Measurements from ENCODE around the gene RPTOR. TPM values are rescaled to one million over a fixed set of nuclear protein-coding genes. Genes with fewer than 3 reads are reported as not detected.

Gene RPTOR
- polyA plus RNA-seq, 1 donor (not counting 4 experiments of a cell fraction or from before 2014, with no cell fraction given) = 4.0 TPM

- Histone ChIP-seq H3K27ac (ENCODE audit: control insufficient read depth, insufficient read depth, low read length) (no peak overlapping the region), H2AFZ (ENCODE audit: control insufficient read depth, low read length) (no peak overlapping the region), H3K9ac (ENCODE audit: control insufficient read depth, extremely low read depth, insufficient read depth, low read length) (no peak overlapping the region), H3K4me3 (ENCODE audit: control insufficient read depth in 2 of 3, extremely low read depth in 1 of 3, insufficient read depth in 2 of 3, low read depth in 1 of 3, low read length in 3 of 3) (no peak overlapping the region), H3K9me1 (ENCODE audit: control insufficient read depth, extremely low read depth, insufficient read depth, low read length) (no peaks in the 10 kb centered on the region), H3K79me2 (ENCODE audit: control insufficient read depth, insufficient read depth, low read length) (no peaks in the 10 kb centered on the region), H3K4me2 (ENCODE audit: control insufficient read depth, extremely low read depth, insufficient read depth, low read depth, low read length) (no peak overlapping the region), H3K36me3 (ENCODE audit: control insufficient read depth in 2 of 2, extremely low read depth in 1 of 2, insufficient read depth in 2 of 2, low read length in 2 of 2) (peaks cover 0 to 7% of the 10 kb centered on the region in 2 experiments), H3K27me3 (ENCODE audit: control insufficient read depth, extremely low read depth, insufficient read depth, low read length) (no peaks in the 10 kb centered on the region), H3K9me3 (ENCODE audit: control insufficient read depth, low read depth, low read length) (no peaks in the 10 kb centered on the region), H4K20me1 (ENCODE audit: control insufficient read depth, extremely low read depth, insufficient read depth, low read length) (no peaks in the 10 kb centered on the region), H3K4me1 (ENCODE audit: control insufficient read depth, extremely low read depth, insufficient read depth, low read length) (no peaks in the 10 kb centered on the region)
- DNase-seq (ENCODE audit: low read depth, low spot score) (no peak), FAIRE-seq (no peak)
- TF ChIP-seq EZH2 (IDR thresholded peaks at IDR 0.05; ENCODE audit: low read length) (no peak), CTCF (optimal IDR thresholded peaks at IDR 0.05 in 1 of 3, IDR thresholded peaks at IDR 0.05 in 1 of 3, conservative IDR thresholded peaks at IDR 0.05 in 1 of 3; ENCODE audit: extremely low read depth in 1 of 3, insufficient read depth in 2 of 3, low read length in 3 of 3) (no peak)
- dilution Hi-C loops (cut with MboI; ENCODE audit: extremely low pct_ligation_motif_present, low sequenced_read_pairs) = no loop called here
Observed at GRCh38 chr17:80839026-80839345, 294.3 kb downstream of the RPTOR start.

- H3K27ac ChIP-seq (ENCODE audit: control insufficient read depth, insufficient read depth, low read length) = no peak overlapping the region
- peaks cover 0 to 7% of the 10 kb centered on the region in 2 experiments for H3K36me3 ChIP-seq (ENCODE audit: control insufficient read depth in 2 of 2, extremely low read depth in 1 of 2, insufficient read depth in 2 of 2, low read length in 2 of 2)
- no peak overlapping the region for H3K4me3 ChIP-seq (ENCODE audit: control insufficient read depth in 2 of 3, extremely low read depth in 1 of 3, insufficient read depth in 2 of 3, low read depth in 1 of 3, low read length in 3 of 3)
- H3K4me1 ChIP-seq (ENCODE audit: control insufficient read depth, extremely low read depth, insufficient read depth, low read length) = no peaks in the 10 kb centered on the region
- H3K27me3 ChIP-seq (ENCODE audit: control insufficient read depth, extremely low read depth, insufficient read depth, low read length) = no peaks in the 10 kb centered on the region
- no peaks in the 10 kb centered on the region for H3K9me3 ChIP-seq (ENCODE audit: control insufficient read depth, low read depth, low read length)
- DNase-seq (ENCODE audit: low read depth, low spot score) = no peak
- dilution Hi-C loops (cut with MboI; ENCODE audit: extremely low pct_ligation_motif_present, low sequenced_read_pairs) = no loop called here
- no peak overlapping the region for H3K9ac ChIP-seq (ENCODE audit: control insufficient read depth, extremely low read depth, insufficient read depth, low read length)
- TF ChIP-seq CTCF (optimal IDR thresholded peaks at IDR 0.05 in 1 of 3, IDR thresholded peaks at IDR 0.05 in 1 of 3, conservative IDR thresholded peaks at IDR 0.05 in 1 of 3; ENCODE audit: extremely low read depth in 1 of 3, insufficient read depth in 2 of 3, low read length in 3 of 3) (no peak), EZH2 (IDR thresholded peaks at IDR 0.05; ENCODE audit: low read length) (no peak)
- H4K20me1 ChIP-seq (ENCODE audit: control insufficient read depth, extremely low read depth, insufficient read depth, low read length) = no peaks in the 10 kb centered on the region
- no peak for FAIRE-seq
- H3K79me2 ChIP-seq (ENCODE audit: control insufficient read depth, insufficient read depth, low read length) = no peaks in the 10 kb centered on the region
- no peaks in the 10 kb centered on the region for H3K9me1 ChIP-seq (ENCODE audit: control insufficient read depth, extremely low read depth, insufficient read depth, low read length)
- H2AFZ ChIP-seq (ENCODE audit: control insufficient read depth, low read length) = no peak overlapping the region
- no peak overlapping the region for H3K4me2 ChIP-seq (ENCODE audit: control insufficient read depth, extremely low read depth, insufficient read depth, low read depth, low read length)
Observed at GRCh38 chr17:80839511-80839941, 294.9 kb downstream of the RPTOR start.

Measured in keratinocyte (primary cell).